ENCODE results near the gene PRKCZ.

DNA sequence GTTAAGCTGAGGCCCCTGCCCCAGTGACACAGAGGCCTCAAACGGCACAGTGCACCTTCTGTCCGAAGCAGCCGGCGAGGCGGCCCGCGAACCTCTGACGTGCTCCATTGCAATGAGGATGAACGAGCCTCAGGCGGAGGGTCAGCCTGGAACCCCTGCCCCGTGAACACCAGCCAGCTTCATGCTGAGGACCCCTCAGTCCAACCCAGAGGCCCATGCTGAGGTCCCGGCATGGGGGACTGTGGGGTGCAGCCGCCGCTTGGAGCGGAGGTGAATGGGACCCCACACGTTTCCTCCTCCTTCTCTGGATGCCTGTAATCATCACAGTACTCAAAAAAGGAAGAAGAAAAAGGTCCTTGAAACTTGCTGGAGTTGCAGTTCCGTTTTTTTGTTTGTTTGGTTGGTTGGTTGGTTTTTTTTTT, 62.1 kb downstream of the PRKCZ start:
- TF ChIP-seq YY1 (IDR thresholded peaks at IDR 0.05; ENCODE audit: insufficient read depth, insufficient read length) (no peak), SUZ12 (IDR thresholded peaks at IDR 0.05; ENCODE audit: extremely low read depth, insufficient read depth, insufficient read length) (no peak)

Measured in NT2/D1 (cell line).